HepG2 (cell line): Measurements from ENCODE around the gene PKP3. TPM values are rescaled to one million over a fixed set of nuclear protein-coding genes. Genes with fewer than 3 reads are reported as not detected.

Experiments
- AGO1 ChIP-seq: fragments of 200-400 bp; formaldehyde crosslinking; IDR thresholded peaks from 2 replicates; pipeline ENCODE4 v1.6.1; 2017; ENCODE audit warnings: mild to moderate bottlenecking, low read depth, low read length, moderate library complexity; ENCODE audit not compliant: poor library complexity, severe bottlenecking
- CBFB ChIP-seq: sonication (generic); formaldehyde crosslinking; IDR thresholded peaks from 2 replicates; pipeline ENCODE4 v1.4.0; 2020; ENCODE audit warnings: missing genetic modification reagents
- ELF3 ChIP-seq: IDR thresholded peaks from 2 replicates; pipeline ENCODE4 v1.6.1; 2016; ENCODE audit warnings: missing genetic modification reagents, missing compliant biosample characterization
- GPN1 ChIP-seq: sonication (generic); formaldehyde crosslinking; IDR thresholded peaks from 2 replicates; pipeline ENCODE4 v1.5.1; 2020; ENCODE audit warnings: missing genetic modification reagents, borderline replicate concordance
- HMG20B ChIP-seq: conservative IDR thresholded peaks from 2 replicates; pipeline ENCODE4 v1.6.1; 2016; ENCODE audit warnings: missing genetic modification reagents, missing compliant biosample characterization
- MXI1 ChIP-seq: IDR thresholded peaks from 3 replicates; pipeline ENCODE4 v1.6.1; 2012; ENCODE audit warnings: low read depth, low read length, inconsistent platforms, borderline replicate concordance
- NFATC3 ChIP-seq: sonication (generic); formaldehyde crosslinking; IDR thresholded peaks from 2 replicates; pipeline ENCODE4 v1.5.1; 2020; ENCODE audit warnings: mild to moderate bottlenecking, missing genetic modification reagents
- PBX2 ChIP-seq: IDR thresholded peaks from 2 replicates; pipeline ENCODE4 v1.6.1; 2016; ENCODE audit warnings: control low read depth
- RERE ChIP-seq: IDR thresholded peaks from 2 replicates; pipeline ENCODE4 v1.6.1; 2016; ENCODE audit warnings: low read depth, missing genetic modification reagents, missing compliant biosample characterization
- SATB2 ChIP-seq: sonication (generic); formaldehyde crosslinking; IDR thresholded peaks from 2 replicates; pipeline ENCODE4 v1.5.0; 2020; ENCODE audit warnings: missing genetic modification reagents
- SP1 ChIP-seq, 2 experiments: fragments of 450-650 bp in 1 of 2; sonication (generic) in 1 of 2; formaldehyde crosslinking in 1 of 2; IDR thresholded peaks; 2 replicates each; pipeline versions ENCODE4 v1.4.0 to v1.6.1; 2016 to 2020; ENCODE audit warnings: missing genetic modification reagents in 1 of 2
- UBTF ChIP-seq: sonication (generic); formaldehyde crosslinking; IDR thresholded peaks from 2 replicates; pipeline ENCODE4 v1.4.0; 2020; ENCODE audit warnings: mild to moderate bottlenecking, missing genetic modification reagents
- ZBTB7A ChIP-seq: sonication (generic); formaldehyde crosslinking; IDR thresholded peaks from 2 replicates; pipeline ENCODE4 v1.8.0; 2022; ENCODE audit warnings: mild to moderate bottlenecking, missing genetic modification reagents
- ZNF101 ChIP-seq: sonication (generic); formaldehyde crosslinking; IDR thresholded peaks from 2 replicates; pipeline ENCODE4 v1.4.0; 2020; ENCODE audit warnings: mild to moderate bottlenecking, low read depth, missing genetic modification reagents, borderline replicate concordance
- polyA plus RNA-seq, 8 experiments: library from polyadenylated mRNA; depleted of rRNA in 3 of 8; stranded (reverse) in 7 of 8; unstranded in 1 of 8; fragments of >200 nt; fragmentation: Illumina TruSeq in 4 of 8; extraction: Trizol in 4 of 8; gene quantifications; 2 replicates each; pipeline versions ENCODE4 v1.2.1 to v1.2.3, GENCODE V29; 2011 to 2016; ENCODE audit warnings: low read depth in 4 of 8, missing spikeins in 1 of 8, mixed read lengths in 1 of 8; ENCODE audit not compliant: insufficient read depth in 1 of 8
- total RNA-seq, 5 experiments: library from RNA; depleted of rRNA; stranded (reverse); fragments of >200 nt; fragmentation: Illumina TruSeq; extraction: Trizol; gene quantifications; 2 replicates each; pipeline ENCODE4 v1.2.3, GENCODE V29; 2016; ENCODE audit warnings: low read depth in 1 of 5
- TF ChIP-seq, protein P1 (sequence below): sonication (generic); formaldehyde crosslinking; IDR thresholded peaks from 2 replicates; pipeline ENCODE4 v1.5.0; 2020; ENCODE audit warnings: missing genetic modification reagents
- TF ChIP-seq, protein P2 (sequence below): sonication (generic); formaldehyde crosslinking; IDR thresholded peaks from 2 replicates; pipeline ENCODE4 v1.5.0; 2020; ENCODE audit warnings: missing genetic modification reagents
- TF ChIP-seq, protein P3 (sequence below): IDR thresholded peaks from 2 replicates; pipeline ENCODE4 v1.6.1; 2012; ENCODE audit warnings: inconsistent platforms

Gene PKP3
- total and polyA plus RNA-seq, 2 of the 13 experiments (the other 11 are each of a cell fraction or from before 2014, with no cell fraction given): 18.0 to 28.7 TPM

- TF ChIP-seq, protein P1, sequence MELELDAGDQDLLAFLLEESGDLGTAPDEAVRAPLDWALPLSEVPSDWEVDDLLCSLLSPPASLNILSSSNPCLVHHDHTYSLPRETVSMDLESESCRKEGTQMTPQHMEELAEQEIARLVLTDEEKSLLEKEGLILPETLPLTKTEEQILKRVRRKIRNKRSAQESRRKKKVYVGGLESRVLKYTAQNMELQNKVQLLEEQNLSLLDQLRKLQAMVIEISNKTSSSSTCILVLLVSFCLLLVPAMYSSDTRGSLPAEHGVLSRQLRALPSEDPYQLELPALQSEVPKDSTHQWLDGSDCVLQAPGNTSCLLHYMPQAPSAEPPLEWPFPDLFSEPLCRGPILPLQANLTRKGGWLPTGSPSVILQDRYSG (CRISPR knock-in tag): no peak
- no peak for TF ChIP-seq MXI1
- TF ChIP-seq ZNF101 (CRISPR knock-in tag): no peak
- TF ChIP-seq SATB2: no peak
- TF ChIP-seq AGO1: no peak
- TF ChIP-seq HMG20B (CRISPR knock-in tag): no peak
- TF ChIP-seq PBX2 (CRISPR knock-in tag): no peak
- TF ChIP-seq, protein P2, sequence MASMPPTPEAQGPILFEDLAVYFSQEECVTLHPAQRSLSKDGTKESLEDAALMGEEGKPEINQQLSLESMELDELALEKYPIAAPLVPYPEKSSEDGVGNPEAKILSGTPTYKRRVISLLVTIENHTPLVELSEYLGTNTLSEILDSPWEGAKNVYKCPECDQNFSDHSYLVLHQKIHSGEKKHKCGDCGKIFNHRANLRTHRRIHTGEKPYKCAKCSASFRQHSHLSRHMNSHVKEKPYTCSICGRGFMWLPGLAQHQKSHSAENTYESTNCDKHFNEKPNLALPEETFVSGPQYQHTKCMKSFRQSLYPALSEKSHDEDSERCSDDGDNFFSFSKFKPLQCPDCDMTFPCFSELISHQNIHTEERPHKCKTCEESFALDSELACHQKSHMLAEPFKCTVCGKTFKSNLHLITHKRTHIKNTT: no peak
- TF ChIP-seq CBFB: no peak
- TF ChIP-seq GPN1: no peak
- TF ChIP-seq NFATC3: 0 out of 2 replicates have a peak, but pooled peaks have one; percentile 20
- no peak for TF ChIP-seq ZBTB7A (CRISPR knock-in tag)
- no peak for TF ChIP-seq SP1 (IDR thresholded peaks at IDR 0.05)
- TF ChIP-seq SP1 (CRISPR knock-in tag; IDR thresholded peaks at IDR 0.05): peak; percentile 13; the same call in 1 of the 2 replicates
- TF ChIP-seq, protein P3, sequence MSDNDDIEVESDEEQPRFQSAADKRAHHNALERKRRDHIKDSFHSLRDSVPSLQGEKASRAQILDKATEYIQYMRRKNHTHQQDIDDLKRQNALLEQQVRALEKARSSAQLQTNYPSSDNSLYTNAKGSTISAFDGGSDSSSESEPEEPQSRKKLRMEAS: peak; percentile 32; the same call in 1 of the 2 replicates
- no peak for TF ChIP-seq RERE (CRISPR knock-in tag)
- 0 out of 2 replicates have a peak, but pooled peaks have one; percentile 18 for TF ChIP-seq UBTF (CRISPR knock-in tag)
- 0 out of 2 replicates have a peak, but pooled peaks have one; percentile 31 for TF ChIP-seq ELF3 (CRISPR knock-in tag)
These were observed 29.9 kb upstream of the PKP3 start (continued) for GRCh38 chr11:363948-364761.
